ENCODE measurements around the gene SORL1-AS1.

SORL1-AS1 gene

GRCh38 chr11:121449123-121449522, 3.6 kb downstream of the SORL1-AS1 start:
- H3K56ac ChIP-seq (ENCODE audit: extremely low read depth, insufficient read depth, low read length) = no peak overlapping the region
- H3K4ac ChIP-seq (ENCODE audit: low read depth, low read length) = no peak overlapping the region
- no peak overlapping the region for H2BK15ac ChIP-seq (ENCODE audit: low read depth, low read length)
- H2BK20ac ChIP-seq (ENCODE audit: low read depth, low read length) = no peak overlapping the region
- H3K18ac ChIP-seq (ENCODE audit: low read depth, low read length) = no peak overlapping the region
- H2AFZ ChIP-seq (replicated peaks; ENCODE audit: low read length, poor library complexity) = no peak overlapping the region
- ChIA-PET CTCF (no interaction called here), POLR2A (ENCODE audit: unreplicated experiment) (no interaction called here)
- H4K5ac ChIP-seq (ENCODE audit: low read depth, low read length) = no peak overlapping the region
- no TSS peak for BruUV-seq (replicated peaks)
- H2BK5ac ChIP-seq (ENCODE audit: low read depth, low read length, poor library complexity, severe bottlenecking) = no peak overlapping the region
- DNase-seq = no peak
- H4K20me1 ChIP-seq (ENCODE audit: insufficient read depth, low read length) = no peaks in the 10 kb centered on the region
- no peak overlapping the region for H3K4me3 ChIP-seq (ENCODE audit: insufficient read depth, low read depth, low read length)
- no peaks in the 10 kb centered on the region; the same call in 1 of the 2 replicates for H3K4me1 ChIP-seq (ENCODE audit: control insufficient read depth, insufficient read depth, low read length)
- H3K9ac ChIP-seq (ENCODE audit: low read depth, low read length) = no peak overlapping the region
- intact Hi-C loops (cut with micrococcal nuclease) (no loop called here), dilution Hi-C loops (cut with HindIII; ENCODE audit: low sequenced_read_pairs, unreplicated experiment) (no loop called here), in situ Hi-C loops (cut with MboI; ENCODE audit: low sequenced_read_pairs) (no loop called here)
- H2BK120ac ChIP-seq (ENCODE audit: low read depth, low read length) = no peak overlapping the region
- no peak for ATAC-seq (ENCODE audit: low read depth)
- no peak overlapping the region for H3K14ac ChIP-seq (replicated peaks; ENCODE audit: low read depth, low read length)
- H3K4me2 ChIP-seq (ENCODE audit: low read depth, low read length) = no peak overlapping the region
- no CpG with 5 or more reads among the region's 4 CpGs for WGBS, 2 experiments (ENCODE audit: extremely low coverage in 2 of 2, insufficient read length in 1 of 2)
- no peak overlapping the region for H4K91ac ChIP-seq (ENCODE audit: insufficient read depth, low read depth, low read length)
- no peaks in the 10 kb centered on the region for H3K9me1 ChIP-seq (ENCODE audit: insufficient read depth, low read length)
- no peaks in the 10 kb centered on the region for H3K9me3 ChIP-seq (ENCODE audit: control insufficient read depth, insufficient read depth, low read length)
- no peak overlapping the region for H3K23ac ChIP-seq (ENCODE audit: low read depth, low read length)
- no peak overlapping the region for H2AK5ac ChIP-seq (ENCODE audit: low read depth, low read length)
- H2AK9ac ChIP-seq (replicated peaks; ENCODE audit: low read depth, low read length, poor library complexity) = no peak overlapping the region
- no peaks in the 10 kb centered on the region for H3K36me3 ChIP-seq (ENCODE audit: control insufficient read depth, insufficient read depth, low read length)
- H3K79me1 ChIP-seq (ENCODE audit: low read depth in 1 of 2, low read length in 2 of 2) = no peaks in the 10 kb centered on the region
- no peak overlapping the region for H4K8ac ChIP-seq (ENCODE audit: low read depth in 2 of 2, low read length in 2 of 2)
- H3K27me3 ChIP-seq (ENCODE audit: control insufficient read depth, insufficient read depth, low read length) = peaks cover 41% of the 10 kb centered on the region
- no peak overlapping the region for H3K27ac ChIP-seq (ENCODE audit: insufficient read depth, low read length)
- no peak for TF ChIP-seq RFX5 (IDR thresholded peaks at IDR 0.05; ENCODE audit: low read depth, low read length)
- TF ChIP-seq ELK1 (IDR thresholded peaks at IDR 0.05; ENCODE audit: borderline replicate concordance, low read depth, low read length) = no peak
- TF ChIP-seq USF2 (IDR thresholded peaks at IDR 0.05; ENCODE audit: low read depth, low read length) = no peak
- TF ChIP-seq CHD1 (IDR thresholded peaks at IDR 0.05; ENCODE audit: low read depth, low read length) = no peak
- no peak for TF ChIP-seq MXI1 (IDR thresholded peaks at IDR 0.05; ENCODE audit: borderline replicate concordance, low read depth, low read length)
- no peak for TF ChIP-seq CEBPB (IDR thresholded peaks at IDR 0.05; ENCODE audit: low read depth, low read length)
- no peak for TF ChIP-seq SMC3 (IDR thresholded peaks at IDR 0.05; ENCODE audit: low read depth, low read length)
- TF ChIP-seq POLR2A (IDR thresholded peaks at IDR 0.05; ENCODE audit: low read depth, low read length) = no peak
- no peak for TF ChIP-seq FOS (IDR thresholded peaks at IDR 0.05; ENCODE audit: low read depth, low read length)
- TF ChIP-seq BHLHE40 (IDR thresholded peaks at IDR 0.05; ENCODE audit: low read depth, low read length) = no peak
- TF ChIP-seq RCOR1 (IDR thresholded peaks at IDR 0.05; ENCODE audit: insufficient replicate concordance, low read length) = no peak
- no peak for TF ChIP-seq NFE2L2 (IDR thresholded peaks at IDR 0.05; ENCODE audit: low read depth, low read length)
- TF ChIP-seq CTCF (conservative IDR thresholded peaks at IDR 0.05; ENCODE audit: low read depth, low read length) = no peak

Data from IMR-90 (cell line).